DND-41 (cell line): ENCODE measurements around the gene BNC2.

Experiments used
- ATAC-seq: fragments of 200-7000 bp; cut with Tn5 transposase; 3 replicates; pipeline ENCODE4 v1.9.1; 2021; ENCODE audit warnings: low read depth; ENCODE audit not compliant: insufficient read depth
- DNase-seq: peaks from one replicate; pipeline ENCODE4 v3.0.0-alpha.2; 2020
- H2AFZ ChIP-seq: 2 replicates; pipeline ENCODE4 v1.6.0; 2012; ENCODE audit warnings: low read depth, low read length
- H3K27ac ChIP-seq: 2 replicates; pipeline ENCODE4 v1.5.1; 2012; ENCODE audit warnings: low read length, inconsistent platforms
- H3K27me3 ChIP-seq: fragments of 200-600 bp; sonication (generic); 2 replicates; pipeline ENCODE4 v1.6.0; 2012; ENCODE audit warnings: low read length, mild to moderate bottlenecking, inconsistent platforms; ENCODE audit not compliant: insufficient read depth, poor library complexity
- H3K36me3 ChIP-seq: 2 replicates; pipeline ENCODE4 v1.5.1; 2012; ENCODE audit warnings: low read length, inconsistent platforms; ENCODE audit not compliant: insufficient read depth
- H3K4me1 ChIP-seq: 2 replicates; pipeline ENCODE4 v1.5.1; 2012; ENCODE audit warnings: mild to moderate bottlenecking, low read length; ENCODE audit not compliant: insufficient read depth
- H3K4me2 ChIP-seq: 2 replicates; pipeline ENCODE4 v1.6.0; 2012; ENCODE audit warnings: mild to moderate bottlenecking, moderate library complexity, low read length, inconsistent platforms; ENCODE audit not compliant: insufficient read depth
- H3K4me3 ChIP-seq, 2 experiments: fragments of 200-600 bp in 1 of 2; shearing (Covaris generic) in 1 of 2; 2 replicates each; pipeline ENCODE4 v1.5.1; 2012 to 2016; ENCODE audit warnings: inconsistent platforms in 2 of 2, low read length in 2 of 2, mild to moderate bottlenecking in 2 of 2, low read depth in 1 of 2, moderate library complexity in 1 of 2
- H3K79me2 ChIP-seq: 2 replicates; pipeline ENCODE4 v1.6.0; 2012; ENCODE audit warnings: low read length, inconsistent platforms; ENCODE audit not compliant: insufficient read depth
- H3K9ac ChIP-seq: 2 replicates; pipeline ENCODE4 v1.6.0; 2012; ENCODE audit warnings: low read depth, mild to moderate bottlenecking, inconsistent platforms, low read length, moderate library complexity
- H3K9me3 ChIP-seq: 2 replicates; pipeline ENCODE4 v1.5.1; 2012; ENCODE audit warnings: low read length, moderate library complexity, mild to moderate bottlenecking, inconsistent platforms; ENCODE audit not compliant: insufficient read depth, severe bottlenecking
- H4K20me1 ChIP-seq: 2 replicates; pipeline ENCODE4 v1.6.0; 2012; ENCODE audit warnings: low read length; ENCODE audit not compliant: insufficient read depth
- EZH2 ChIP-seq: IDR thresholded peaks from 3 replicates; pipeline ENCODE4 v1.6.1; 2012; ENCODE audit warnings: borderline replicate concordance, low read depth, mild to moderate bottlenecking, moderate library complexity, low read length, inconsistent platforms; ENCODE audit not compliant: severe bottlenecking
- TF ChIP-seq, protein P1 (sequence below): IDR thresholded peaks from 2 replicates; pipeline ENCODE4 v1.5.1; 2012; ENCODE audit warnings: borderline replicate concordance, low read length, moderate library complexity, mild to moderate bottlenecking; ENCODE audit not compliant: poor library complexity, severe bottlenecking; ENCODE audit errors: extremely low read depth

The BNC2 gene

DNA sequence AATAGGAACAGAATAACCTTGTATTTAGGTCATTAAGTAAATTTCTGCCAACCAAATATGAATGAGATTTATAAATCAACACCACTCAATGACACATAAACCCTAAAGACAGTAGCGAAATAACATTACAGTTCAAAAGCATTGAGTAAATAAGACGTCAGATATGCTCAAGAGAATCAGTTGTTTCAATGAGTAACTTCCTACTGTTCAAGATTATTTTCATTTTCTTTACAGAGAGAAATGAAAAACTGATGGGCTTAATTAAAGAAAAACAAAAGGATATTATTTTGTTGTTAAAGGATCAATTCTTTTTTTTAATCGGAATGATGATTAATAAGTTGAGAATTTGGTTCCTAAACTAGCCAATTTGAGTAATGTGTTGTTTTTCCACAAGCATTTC is 150.1 kb downstream of the BNC2 start:
- Histone ChIP-seq H3K27ac (no peak overlapping the region), H3K36me3 (no peaks in the 10 kb centered on the region), H3K4me2 (no peak overlapping the region), H3K4me1 (no peaks in the 10 kb centered on the region), H2AFZ (no peak overlapping the region), H3K79me2 (no peaks in the 10 kb centered on the region), H3K9ac (no peak overlapping the region), H3K4me3 (no peak overlapping the region), H4K20me1 (no peaks in the 10 kb centered on the region), H3K27me3 (no peaks in the 10 kb centered on the region), H3K9me3 (no peaks in the 10 kb centered on the region)
- TF ChIP-seq EZH2, result no peak
- TF ChIP-seq, protein P1, sequence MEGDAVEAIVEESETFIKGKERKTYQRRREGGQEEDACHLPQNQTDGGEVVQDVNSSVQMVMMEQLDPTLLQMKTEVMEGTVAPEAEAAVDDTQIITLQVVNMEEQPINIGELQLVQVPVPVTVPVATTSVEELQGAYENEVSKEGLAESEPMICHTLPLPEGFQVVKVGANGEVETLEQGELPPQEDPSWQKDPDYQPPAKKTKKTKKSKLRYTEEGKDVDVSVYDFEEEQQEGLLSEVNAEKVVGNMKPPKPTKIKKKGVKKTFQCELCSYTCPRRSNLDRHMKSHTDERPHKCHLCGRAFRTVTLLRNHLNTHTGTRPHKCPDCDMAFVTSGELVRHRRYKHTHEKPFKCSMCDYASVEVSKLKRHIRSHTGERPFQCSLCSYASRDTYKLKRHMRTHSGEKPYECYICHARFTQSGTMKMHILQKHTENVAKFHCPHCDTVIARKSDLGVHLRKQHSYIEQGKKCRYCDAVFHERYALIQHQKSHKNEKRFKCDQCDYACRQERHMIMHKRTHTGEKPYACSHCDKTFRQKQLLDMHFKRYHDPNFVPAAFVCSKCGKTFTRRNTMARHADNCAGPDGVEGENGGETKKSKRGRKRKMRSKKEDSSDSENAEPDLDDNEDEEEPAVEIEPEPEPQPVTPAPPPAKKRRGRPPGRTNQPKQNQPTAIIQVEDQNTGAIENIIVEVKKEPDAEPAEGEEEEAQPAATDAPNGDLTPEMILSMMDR, result no peak
- ATAC-seq (no peak), DNase-seq (no peak)

DNA sequence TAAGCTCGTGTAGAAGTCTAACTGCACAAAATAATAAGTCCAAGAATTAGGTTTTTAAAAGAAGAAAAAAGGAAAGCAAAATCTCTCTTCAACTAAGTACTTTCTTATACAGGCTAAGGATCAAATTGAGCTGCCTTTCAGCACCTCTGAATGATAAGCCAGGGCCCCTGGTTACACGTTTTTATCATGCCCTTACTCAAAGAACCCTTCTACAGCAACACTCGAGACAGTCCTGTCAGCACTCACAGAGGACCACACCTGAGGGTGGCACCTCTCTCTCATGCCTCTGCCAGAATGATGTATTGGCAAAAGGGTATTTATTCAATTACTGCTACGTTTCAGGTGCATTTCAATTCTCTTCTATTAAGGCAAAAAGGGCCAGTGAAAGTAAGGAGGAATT is 150.5 kb downstream of the BNC2 start:
- H4K20me1 ChIP-seq, result no peaks in the 10 kb centered on the region
- H3K79me2 ChIP-seq, result no peaks in the 10 kb centered on the region
- TF ChIP-seq, protein P1, result no peak
- no peak for TF ChIP-seq EZH2
- no peaks in the 10 kb centered on the region for H3K4me1 ChIP-seq
- no peak overlapping the region for H3K9ac ChIP-seq
- ATAC-seq, result no peak
- H3K4me2 ChIP-seq, result no peak overlapping the region
- H3K9me3 ChIP-seq, result no peaks in the 10 kb centered on the region
- DNase-seq, result no peak
- no peaks in the 10 kb centered on the region for H3K36me3 ChIP-seq
- H3K4me3 ChIP-seq, result no peak overlapping the region
- no peak overlapping the region for H3K27ac ChIP-seq
- H2AFZ ChIP-seq, result no peak overlapping the region
- no peaks in the 10 kb centered on the region for H3K27me3 ChIP-seq

DNA sequence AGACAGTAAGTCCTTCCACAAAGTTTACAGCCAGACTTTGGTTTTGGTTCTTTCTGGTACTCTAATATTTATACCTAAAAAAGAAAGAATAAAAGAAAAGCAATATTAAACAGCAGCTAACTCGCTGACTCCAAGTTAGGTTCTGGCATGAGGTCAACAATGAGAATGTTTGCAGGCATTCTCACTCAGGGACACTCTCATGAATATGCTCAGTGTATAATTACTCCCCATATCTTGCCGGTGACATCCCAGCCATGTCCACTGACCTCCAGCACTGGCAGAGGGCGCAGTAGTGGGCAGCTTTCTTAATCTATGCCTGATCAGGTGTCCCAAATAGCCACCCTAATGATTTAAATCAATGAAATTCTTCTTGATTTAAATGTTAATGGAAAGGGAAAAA is 151.5 kb downstream of the BNC2 start:
- no peaks in the 10 kb centered on the region for H4K20me1 ChIP-seq
- no peak overlapping the region for H3K27ac ChIP-seq
- H3K4me1 ChIP-seq, result no peaks in the 10 kb centered on the region
- no peaks in the 10 kb centered on the region for H3K27me3 ChIP-seq
- DNase-seq (no peak), ATAC-seq (no peak)
- no peak overlapping the region for H3K4me3 ChIP-seq
- no peak overlapping the region for H2AFZ ChIP-seq
- TF ChIP-seq, protein P1, result no peak
- TF ChIP-seq EZH2, result no peak
- H3K4me2 ChIP-seq, result no peak overlapping the region
- H3K9me3 ChIP-seq, result no peaks in the 10 kb centered on the region
- H3K79me2 ChIP-seq, result no peaks in the 10 kb centered on the region
- no peak overlapping the region for H3K9ac ChIP-seq
- no peaks in the 10 kb centered on the region for H3K36me3 ChIP-seq

DNA sequence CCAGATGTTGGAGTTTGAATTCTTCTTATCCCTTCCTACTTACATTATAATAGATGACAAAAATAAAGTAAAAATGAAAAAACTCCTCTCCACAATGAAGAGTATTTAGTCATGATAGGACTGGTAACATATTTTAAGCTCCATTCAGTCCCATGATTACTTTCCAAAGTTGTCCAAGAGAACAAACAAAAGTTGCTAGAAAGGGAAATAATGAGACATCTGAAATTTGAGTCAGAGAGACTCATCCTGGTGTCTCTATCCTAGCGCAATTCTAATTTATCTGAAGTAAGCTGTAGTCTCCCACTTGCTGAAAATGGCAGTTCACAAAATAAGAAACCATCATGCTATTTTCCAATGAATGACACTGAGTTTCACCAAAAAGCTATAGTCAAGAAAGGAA is 152.2 kb downstream of the BNC2 start:
- no peak overlapping the region for H3K4me2 ChIP-seq
- H3K79me2 ChIP-seq, result no peaks in the 10 kb centered on the region
- H3K9ac ChIP-seq, result no peak overlapping the region
- no peaks in the 10 kb centered on the region for H3K36me3 ChIP-seq
- TF ChIP-seq, protein P1, result no peak
- TF ChIP-seq EZH2, result no peak
- H3K9me3 ChIP-seq, result no peaks in the 10 kb centered on the region
- ATAC-seq (no peak), DNase-seq (no peak)
- no peaks in the 10 kb centered on the region for H3K27me3 ChIP-seq
- no peaks in the 10 kb centered on the region for H4K20me1 ChIP-seq
- H2AFZ ChIP-seq, result no peak overlapping the region
- H3K4me3 ChIP-seq, result no peak overlapping the region
- H3K27ac ChIP-seq, result no peak overlapping the region
- no peaks in the 10 kb centered on the region for H3K4me1 ChIP-seq
